OCI-LY7 (cell line): Measurements from ENCODE around the gene OGFR.

Source experiments
- CTCF ChIP-seq: fragments of 200-600 bp; sonication (generic); conservative IDR thresholded peaks from 2 replicates; pipeline ENCODE4 v1.5.1; 2014; ENCODE audit warnings: mild to moderate bottlenecking, antibody characterized with exemption, low read length, moderate library complexity, mixed read lengths
- EZH2phosphoT487 ChIP-seq: fragments of 200-600 bp; sonication (generic); IDR thresholded peaks from 2 replicates; pipeline ENCODE4 v1.6.1; 2018; ENCODE audit warnings: low read depth, borderline replicate concordance, mild to moderate bottlenecking, mixed run types, antibody characterized with exemption, low read length, moderate library complexity, mixed read lengths

- TF ChIP-seq CTCF (no peak), EZH2phosphoT487 (no peak)
These were observed 34.3 kb upstream of the OGFR start for GRCh38 chr20:62770111-62770910.
